GM23338 (cell line): ENCODE data around the gene PSPN. TPM values are rescaled to one million over a fixed set of nuclear protein-coding genes. Genes with fewer than 3 reads are reported as not detected.
A peak's percentile ranks its signal among the peaks of the same experiment; 100 is the strongest.

Experiments used
- ATAC-seq: fragments of 200-7000 bp; cut with Tn5 transposase; 3 replicates; pipeline ENCODE4 v1.9.1; 2020
- DNase-seq: peaks from one replicate; pipeline ENCODE4 v3.0.0-alpha.2; 2015; ENCODE audit warnings: low spot score
- H2AFZ ChIP-seq: fragments of 200-600 bp; sonication (generic); 2 replicates; pipeline ENCODE4 v1.8.0; 2016; ENCODE audit warnings: antibody characterized with exemption, mild to moderate bottlenecking, moderate library complexity
- H3F3A ChIP-seq: fragments of 200-600 bp; sonication (generic); replicated peaks from 2 replicates; pipeline ENCODE4 v1.8.0; 2017; ENCODE audit warnings: antibody characterized with exemption, mixed run types, low read depth
- H3K27ac ChIP-seq: fragments of 200-600 bp; sonication (generic); 2 replicates; pipeline ENCODE4 v1.6.1; 2016; ENCODE audit warnings: low read depth
- H3K27me3 ChIP-seq: fragments of 200-600 bp; sonication (generic); 2 replicates; pipeline ENCODE4 v1.8.0; 2016; ENCODE audit warnings: mild to moderate bottlenecking, mixed run types, moderate library complexity; ENCODE audit not compliant: insufficient read depth
- H3K36me3 ChIP-seq: fragments of 200-600 bp; sonication (generic); 2 replicates; pipeline ENCODE4 v1.8.0; 2016; ENCODE audit warnings: mild to moderate bottlenecking; ENCODE audit not compliant: insufficient read depth
- H3K4me1 ChIP-seq: fragments of 200-600 bp; sonication (generic); 2 replicates; pipeline ENCODE4 v1.8.0; 2016; ENCODE audit warnings: mild to moderate bottlenecking, moderate library complexity; ENCODE audit not compliant: insufficient read depth
- H3K4me2 ChIP-seq: fragments of 200-600 bp; sonication (generic); 2 replicates; pipeline ENCODE4 v1.7.1; 2017; ENCODE audit warnings: mixed run types
- H3K4me3 ChIP-seq: fragments of 200-600 bp; sonication (generic); 2 replicates; pipeline ENCODE4 v1.6.1; 2016; ENCODE audit warnings: mixed run types
- H3K79me2 ChIP-seq: fragments of 200-600 bp; sonication (generic); replicated peaks from 2 replicates; pipeline ENCODE4 v1.8.0; 2017; ENCODE audit warnings: mild to moderate bottlenecking; ENCODE audit not compliant: insufficient read depth
- H3K9me2 ChIP-seq: fragments of 200-600 bp; sonication (generic); 2 replicates; pipeline ENCODE4 v1.8.0; 2017; ENCODE audit not compliant: insufficient read depth
- H4K20me1 ChIP-seq: fragments of 200-600 bp; sonication (generic); replicated peaks from 2 replicates; pipeline ENCODE4 v1.8.0; 2017; ENCODE audit warnings: mild to moderate bottlenecking; ENCODE audit not compliant: insufficient read depth
- H3K27ac Mint-ChIP-seq: 2 replicates; pipeline ENCODE4 v1.8.0; 2020; ENCODE audit warnings: inconsistent platforms, mild to moderate bottlenecking, moderate library complexity, mixed read lengths
- H3K27me3 Mint-ChIP-seq: 3 replicates; pipeline ENCODE4 v1.8.0; 2022; ENCODE audit warnings: low read depth, mild to moderate bottlenecking, moderate library complexity, mixed read lengths, inconsistent platforms; ENCODE audit not compliant: insufficient read depth, poor library complexity
- H3K36me3 Mint-ChIP-seq: 3 replicates; pipeline ENCODE4 v1.8.0; 2021; ENCODE audit warnings: low read depth, mild to moderate bottlenecking, inconsistent platforms, moderate library complexity, mixed read lengths
- H3K4me1 Mint-ChIP-seq: 3 replicates; pipeline ENCODE4 v1.8.0; 2020; ENCODE audit warnings: mild to moderate bottlenecking, inconsistent platforms, mixed read lengths
- H3K4me3 Mint-ChIP-seq: 3 replicates; pipeline ENCODE4 v1.8.0; 2021; ENCODE audit warnings: moderate library complexity, mild to moderate bottlenecking, inconsistent platforms, mixed read lengths
- H3K9me3 Mint-ChIP-seq: 3 replicates; pipeline ENCODE4 v1.8.0; 2020; ENCODE audit warnings: moderate library complexity, mild to moderate bottlenecking, inconsistent platforms, mixed read lengths
- CREB1 ChIP-seq: fragments of 250-450 bp; sonication (Bioruptor Pico); IDR thresholded peaks from 2 replicates; pipeline ENCODE4 v1.5.0; 2020; ENCODE audit warnings: low read depth, mild to moderate bottlenecking, moderate library complexity
- CTCF ChIP-seq, 2 experiments: fragments of 200-600 bp in 1 of 2; sonication (generic) in 1 of 2; conservative IDR thresholded peaks; 2 replicates each; pipeline versions ENCODE4 v1.5.1 to v1.6.1; 2016 to 2017; ENCODE audit warnings: antibody characterized with exemption in 2 of 2, low read depth in 2 of 2, mild to moderate bottlenecking in 2 of 2, moderate library complexity in 1 of 2
- ETS1 ChIP-seq: IDR thresholded peaks from 2 replicates; pipeline ENCODE4 v1.6.1; 2016; ENCODE audit warnings: antibody characterized with exemption
- EZH2 ChIP-seq: fragments of 200-600 bp; sonication (generic); IDR thresholded peaks from one replicate; pipeline ENCODE4 v1.8.0; 2017; ENCODE audit warnings: antibody characterized with exemption, mild to moderate bottlenecking, low read depth; ENCODE audit not compliant: unreplicated experiment
- EZH2phosphoT487 ChIP-seq: fragments of 200-600 bp; sonication (generic); IDR thresholded peaks from one replicate; pipeline ENCODE4 v1.8.1; 2018; ENCODE audit warnings: antibody characterized with exemption; ENCODE audit not compliant: unreplicated experiment
- JUNB ChIP-seq: IDR thresholded peaks from one replicate; pipeline ENCODE4 v1.6.1; 2016; ENCODE audit warnings: antibody characterized with exemption; ENCODE audit not compliant: unreplicated experiment
- NANOG ChIP-seq: IDR thresholded peaks from 2 replicates; pipeline ENCODE4 v1.6.1; 2016; ENCODE audit warnings: antibody characterized with exemption, borderline replicate concordance
- POLR2AphosphoS5 ChIP-seq: IDR thresholded peaks from 2 replicates; pipeline ENCODE4 v1.6.1; 2016; ENCODE audit warnings: antibody characterized with exemption, low read depth
- STAT1 ChIP-seq: IDR thresholded peaks from one replicate; pipeline ENCODE4 v1.6.1; 2016; ENCODE audit warnings: antibody characterized with exemption; ENCODE audit not compliant: unreplicated experiment
- ZNF114 ChIP-seq: fragments of 250-450 bp; sonication (Bioruptor Pico); IDR thresholded peaks from 2 replicates; pipeline ENCODE4 v1.5.0; 2020; ENCODE audit warnings: mild to moderate bottlenecking, moderate library complexity
- ZNF331 ChIP-seq: fragments of 250-450 bp; sonication (Bioruptor Pico); IDR thresholded peaks from 2 replicates; pipeline ENCODE4 v1.5.0; 2020; ENCODE audit warnings: low read depth, mild to moderate bottlenecking, moderate library complexity
- polyA plus RNA-seq: library from polyadenylated mRNA; unstranded; fragments of >200 nt; fragmentation: Nextera tagmentation; extraction: Ambion mirVana; gene quantifications from 2 replicates; pipeline ENCODE4 v1.2.1, GENCODE V29; 2016
- total RNA-seq: library from RNA; depleted of rRNA; stranded (reverse); fragments of >200 nt; shearing (Covaris generic); gene quantifications from 2 replicates; pipeline ENCODE4 v1.2.3, GENCODE V29; 2014
- TF ChIP-seq, protein P1 (sequence below): IDR thresholded peaks from one replicate; pipeline ENCODE4 v1.6.1; 2018; ENCODE audit warnings: antibody characterized with exemption; ENCODE audit not compliant: unreplicated experiment
- TF ChIP-seq, protein P2 (sequence below): fragments of 250-450 bp; sonication (Bioruptor Pico); IDR thresholded peaks from 2 replicates; pipeline ENCODE4 v1.5.0; 2020; ENCODE audit warnings: mild to moderate bottlenecking, moderate library complexity

Gene PSPN
- total and polyA plus RNA-seq, 2 experiments from 2014 or later: 0.82 to 1.2 TPM

GRCh38 chr19:6394831-6395230 is 19.1 kb upstream of the PSPN start:
- H3K36me3 ChIP-seq: peaks cover 6% of the 10 kb centered on the region; the same call in 1 of the 2 replicates
- 0 out of 2 replicates have a peak overlapping the region, but pooled peaks have one; percentile 99 for H3K4me2 ChIP-seq
- no peaks in the 10 kb centered on the region for H3K27me3 ChIP-seq
- Mint-ChIP-seq H3K27ac (peak overlapping the region; percentile 99), H3K9me3 (no peaks in the 10 kb centered on the region; the same call in 2 of the 3 replicates), H3K4me3 (peak overlapping the region; percentile 97), H3K4me1 (peaks cover 18% of the 10 kb centered on the region), H3K27me3 (peaks cover 11% of the 10 kb centered on the region), H3K36me3 (peaks cover 9% of the 10 kb centered on the region)
- H3K79me2 ChIP-seq: peaks cover 20% of the 10 kb centered on the region
- no peaks in the 10 kb centered on the region; the same call in 1 of the 2 replicates for H4K20me1 ChIP-seq
- no peak overlapping the region for H2AFZ ChIP-seq
- TF ChIP-seq, protein P1, sequence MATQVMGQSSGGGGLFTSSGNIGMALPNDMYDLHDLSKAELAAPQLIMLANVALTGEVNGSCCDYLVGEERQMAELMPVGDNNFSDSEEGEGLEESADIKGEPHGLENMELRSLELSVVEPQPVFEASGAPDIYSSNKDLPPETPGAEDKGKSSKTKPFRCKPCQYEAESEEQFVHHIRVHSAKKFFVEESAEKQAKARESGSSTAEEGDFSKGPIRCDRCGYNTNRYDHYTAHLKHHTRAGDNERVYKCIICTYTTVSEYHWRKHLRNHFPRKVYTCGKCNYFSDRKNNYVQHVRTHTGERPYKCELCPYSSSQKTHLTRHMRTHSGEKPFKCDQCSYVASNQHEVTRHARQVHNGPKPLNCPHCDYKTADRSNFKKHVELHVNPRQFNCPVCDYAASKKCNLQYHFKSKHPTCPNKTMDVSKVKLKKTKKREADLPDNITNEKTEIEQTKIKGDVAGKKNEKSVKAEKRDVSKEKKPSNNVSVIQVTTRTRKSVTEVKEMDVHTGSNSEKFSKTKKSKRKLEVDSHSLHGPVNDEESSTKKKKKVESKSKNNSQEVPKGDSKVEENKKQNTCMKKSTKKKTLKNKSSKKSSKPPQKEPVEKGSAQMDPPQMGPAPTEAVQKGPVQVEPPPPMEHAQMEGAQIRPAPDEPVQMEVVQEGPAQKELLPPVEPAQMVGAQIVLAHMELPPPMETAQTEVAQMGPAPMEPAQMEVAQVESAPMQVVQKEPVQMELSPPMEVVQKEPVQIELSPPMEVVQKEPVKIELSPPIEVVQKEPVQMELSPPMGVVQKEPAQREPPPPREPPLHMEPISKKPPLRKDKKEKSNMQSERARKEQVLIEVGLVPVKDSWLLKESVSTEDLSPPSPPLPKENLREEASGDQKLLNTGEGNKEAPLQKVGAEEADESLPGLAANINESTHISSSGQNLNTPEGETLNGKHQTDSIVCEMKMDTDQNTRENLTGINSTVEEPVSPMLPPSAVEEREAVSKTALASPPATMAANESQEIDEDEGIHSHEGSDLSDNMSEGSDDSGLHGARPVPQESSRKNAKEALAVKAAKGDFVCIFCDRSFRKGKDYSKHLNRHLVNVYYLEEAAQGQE: no peak
- TF ChIP-seq JUNB (no peak), NANOG (no peak), EZH2phosphoT487 (no peak), ZNF114 (no peak), STAT1 (no peak), EZH2 (no peak), ETS1 (no peak), CREB1 (CRISPR knock-in tag) (no peak), CTCF (conservative IDR thresholded peaks at IDR 0.05; ENCODE audit: low read depth in 2 of 2) (no peak), ZNF331 (CRISPR knock-in tag) (no peak), POLR2AphosphoS5 (no peak)
- TF ChIP-seq, protein P2, sequence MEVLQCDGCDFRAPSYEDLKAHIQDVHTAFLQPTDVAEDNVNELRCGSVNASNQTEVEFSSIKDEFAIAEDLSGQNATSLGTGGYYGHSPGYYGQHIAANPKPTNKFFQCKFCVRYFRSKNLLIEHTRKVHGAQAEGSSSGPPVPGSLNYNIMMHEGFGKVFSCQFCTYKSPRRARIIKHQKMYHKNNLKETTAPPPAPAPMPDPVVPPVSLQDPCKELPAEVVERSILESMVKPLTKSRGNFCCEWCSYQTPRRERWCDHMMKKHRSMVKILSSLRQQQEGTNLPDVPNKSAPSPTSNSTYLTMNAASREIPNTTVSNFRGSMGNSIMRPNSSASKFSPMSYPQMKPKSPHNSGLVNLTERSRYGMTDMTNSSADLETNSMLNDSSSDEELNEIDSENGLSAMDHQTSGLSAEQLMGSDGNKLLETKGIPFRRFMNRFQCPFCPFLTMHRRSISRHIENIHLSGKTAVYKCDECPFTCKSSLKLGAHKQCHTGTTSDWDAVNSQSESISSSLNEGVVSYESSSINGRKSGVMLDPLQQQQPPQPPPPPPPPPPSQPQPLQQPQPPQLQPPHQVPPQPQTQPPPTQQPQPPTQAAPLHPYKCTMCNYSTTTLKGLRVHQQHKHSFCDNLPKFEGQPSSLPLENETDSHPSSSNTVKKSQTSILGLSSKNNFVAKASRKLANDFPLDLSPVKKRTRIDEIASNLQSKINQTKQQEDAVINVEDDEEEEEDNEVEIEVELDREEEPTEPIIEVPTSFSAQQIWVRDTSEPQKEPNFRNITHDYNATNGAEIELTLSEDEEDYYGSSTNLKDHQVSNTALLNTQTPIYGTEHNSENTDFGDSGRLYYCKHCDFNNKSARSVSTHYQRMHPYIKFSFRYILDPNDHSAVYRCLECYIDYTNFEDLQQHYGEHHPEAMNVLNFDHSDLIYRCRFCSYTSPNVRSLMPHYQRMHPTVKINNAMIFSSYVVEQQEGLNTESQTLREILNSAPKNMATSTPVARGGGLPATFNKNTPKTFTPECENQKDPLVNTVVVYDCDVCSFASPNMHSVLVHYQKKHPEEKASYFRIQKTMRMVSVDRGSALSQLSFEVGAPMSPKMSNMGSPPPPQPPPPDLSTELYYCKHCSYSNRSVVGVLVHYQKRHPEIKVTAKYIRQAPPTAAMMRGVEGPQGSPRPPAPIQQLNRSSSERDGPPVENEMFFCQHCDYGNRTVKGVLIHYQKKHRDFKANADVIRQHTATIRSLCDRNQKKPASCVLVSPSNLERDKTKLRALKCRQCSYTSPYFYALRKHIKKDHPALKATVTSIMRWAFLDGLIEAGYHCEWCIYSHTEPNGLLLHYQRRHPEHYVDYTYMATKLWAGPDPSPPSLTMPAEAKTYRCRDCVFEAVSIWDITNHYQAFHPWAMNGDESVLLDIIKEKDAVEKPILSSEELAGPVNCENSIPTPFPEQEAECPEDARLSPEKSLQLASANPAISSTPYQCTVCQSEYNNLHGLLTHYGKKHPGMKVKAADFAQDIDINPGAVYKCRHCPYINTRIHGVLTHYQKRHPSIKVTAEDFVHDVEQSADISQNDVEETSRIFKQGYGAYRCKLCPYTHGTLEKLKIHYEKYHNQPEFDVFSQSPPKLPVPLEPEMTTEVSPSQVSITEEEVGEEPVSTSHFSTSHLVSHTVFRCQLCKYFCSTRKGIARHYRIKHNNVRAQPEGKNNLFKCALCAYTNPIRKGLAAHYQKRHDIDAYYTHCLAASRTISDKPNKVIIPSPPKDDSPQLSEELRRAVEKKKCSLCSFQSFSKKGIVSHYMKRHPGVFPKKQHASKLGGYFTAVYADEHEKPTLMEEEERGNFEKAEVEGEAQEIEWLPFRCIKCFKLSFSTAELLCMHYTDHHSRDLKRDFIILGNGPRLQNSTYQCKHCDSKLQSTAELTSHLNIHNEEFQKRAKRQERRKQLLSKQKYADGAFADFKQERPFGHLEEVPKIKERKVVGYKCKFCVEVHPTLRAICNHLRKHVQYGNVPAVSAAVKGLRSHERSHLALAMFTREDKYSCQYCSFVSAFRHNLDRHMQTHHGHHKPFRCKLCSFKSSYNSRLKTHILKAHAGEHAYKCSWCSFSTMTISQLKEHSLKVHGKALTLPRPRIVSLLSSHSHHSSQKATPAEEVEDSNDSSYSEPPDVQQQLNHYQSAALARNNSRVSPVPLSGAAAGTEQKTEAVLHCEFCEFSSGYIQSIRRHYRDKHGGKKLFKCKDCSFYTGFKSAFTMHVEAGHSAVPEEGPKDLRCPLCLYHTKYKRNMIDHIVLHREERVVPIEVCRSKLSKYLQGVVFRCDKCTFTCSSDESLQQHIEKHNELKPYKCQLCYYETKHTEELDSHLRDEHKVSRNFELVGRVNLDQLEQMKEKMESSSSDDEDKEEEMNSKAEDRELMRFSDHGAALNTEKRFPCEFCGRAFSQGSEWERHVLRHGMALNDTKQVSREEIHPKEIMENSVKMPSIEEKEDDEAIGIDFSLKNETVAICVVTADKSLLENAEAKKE: no peak
- H3K9me2 ChIP-seq: no peaks in the 10 kb centered on the region
- H3K4me3 ChIP-seq: no peak overlapping the region
- H3K27ac ChIP-seq: peak overlapping the region; percentile 80; the same call in 1 of the 2 replicates
- DNase-seq (peak; percentile 50), ATAC-seq (peak; percentile 27)
- H3K4me1 ChIP-seq: peaks cover 7% of the 10 kb centered on the region; the same call in 1 of the 2 replicates
- peaks cover 4% of the 10 kb centered on the region; the same call in 1 of the 2 replicates for H3F3A ChIP-seq
